Body of pancreas (tissue), 4 donors: ENCODE results near the gene KIRREL3. TPM values are rescaled to one million over a fixed set of nuclear protein-coding genes. Genes with fewer than 3 reads are reported as not detected.
A peak's percentile ranks its signal among the peaks of the same experiment; 100 is the strongest.

Experiments
- ATAC-seq: fragments of 150-250 bp; one replicate; pipeline ENCODE4 v1.9.1; 2016
- DNase-seq, 4 donors: peaks; one replicate each; pipeline ENCODE4 v3.0.0-alpha.2; 2019
- H3K27ac ChIP-seq, 4 donors: fragments of 200-600 bp; sonication (generic); 1 replicate in 3 of 4; 2 replicates in 1 of 4; pipeline versions ENCODE4 v1.5.1 to v1.6.1; 2016 to 2019; ENCODE audit warnings: mild to moderate bottlenecking in 1 of 4, mixed read lengths in 1 of 4, moderate library complexity in 1 of 4
- H3K27me3 ChIP-seq, 2 donors: fragments of 200-600 bp; sonication (generic); one replicate each; pipeline ENCODE4 v1.6.0; 2016; ENCODE audit warnings: mild to moderate bottlenecking in 1 of 2
- H3K36me3 ChIP-seq, 2 donors: fragments of 200-600 bp; sonication (generic); replicated peaks in 1 of 2; 2 replicates each; pipeline ENCODE4 v1.5.1; 2016; ENCODE audit warnings: low read depth in 2 of 2; ENCODE audit not compliant: insufficient read depth in 1 of 2
- H3K4me1 ChIP-seq: fragments of 200-600 bp; sonication (generic); one replicate; pipeline ENCODE4 v1.6.0; 2016
- H3K4me3 ChIP-seq, 2 donors: fragments of 200-600 bp; sonication (generic); 1 replicate in 1 of 2; 2 replicates in 1 of 2; pipeline ENCODE4 v1.5.1; 2016 to 2019
- H3K9me3 ChIP-seq, 3 donors: fragments of 200-600 bp; sonication (generic); 1 replicate in 2 of 3; 2 replicates in 1 of 3; pipeline ENCODE4 v1.5.1; 2016
- POLR2A ChIP-seq, 3 donors: fragments of 450-650 bp; IDR thresholded peaks; one replicate each; pipeline ENCODE4 v1.6.1; 2016; ENCODE audit warnings: antibody characterized with exemption in 3 of 3, mild to moderate bottlenecking in 2 of 3
- WGBS, 2 donors: methylation state at CpG; one replicate each; pipeline ENCODE4 v1.1.5; 2017; 5-methylcytosine and 5-hydroxymethylcytosine counted together
- intact Hi-C: fragments of 100-400 bp; cut with DNase I; formaldehyde crosslinking; loops from one replicate; pipeline ENCODE4 v1.15.1; 2023
- total RNA-seq, 2 donors: library from RNA; depleted of rRNA; stranded (reverse); fragments of >200 nt; gene quantifications; one replicate each; pipeline ENCODE4 v1.1.0, GENCODE V29; 2016
- TF ChIP-seq, protein P1 (sequence below), 7 experiments: fragments of 450-650 bp in 4 of 7; fragments of 200-600 bp in 3 of 7; sonication (generic) in 3 of 7; IDR thresholded peaks; one replicate each; pipeline ENCODE4 v1.5.1; 2016 to 2019; ENCODE audit warnings: antibody characterized with exemption in 7 of 7

KIRREL3 gene
- total RNA-seq, 2 donors from 2014 or later: 0.26 TPM; not detected in 1

- intact Hi-C loops: no loop called here
- 38 to 55% methylated on average over 8 to 9 of the region's 9 CpGs for whole genome bisulfite sequencing, 2 donors
- peak in 1 of 4 donors; percentile 2 for DNase-seq
Measured at GRCh38 chr11:126498281-126498680, 502.3 kb downstream of the KIRREL3 start.

DNA sequence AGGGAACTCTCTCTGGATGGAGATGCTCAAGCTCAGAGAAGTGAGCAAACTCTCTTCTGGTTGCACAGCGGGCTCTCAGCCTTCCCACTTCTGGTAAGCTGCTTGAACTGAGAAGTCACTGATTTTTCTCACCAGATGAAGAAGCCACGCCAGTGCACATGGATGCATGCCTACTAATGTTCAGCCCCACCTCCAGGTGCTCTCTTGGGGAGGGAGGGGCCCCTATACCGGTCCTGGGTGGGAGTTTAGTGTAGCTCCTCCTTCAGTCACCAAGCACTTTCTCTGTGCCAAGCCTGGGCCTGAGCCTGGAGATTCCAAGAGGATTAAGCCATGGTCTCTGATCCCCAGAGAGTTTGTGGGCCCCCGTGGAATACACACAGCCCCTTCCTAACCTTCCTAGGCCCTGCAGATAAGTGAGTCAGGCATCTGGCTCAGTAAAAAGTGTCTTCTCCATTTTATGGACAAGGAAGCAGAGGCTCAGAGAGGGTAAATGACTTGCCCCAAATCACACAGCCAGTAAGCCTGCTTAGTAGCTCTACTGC lies 502.9 kb downstream of the KIRREL3 start:
- Histone ChIP-seq H3K4me3 (no peak overlapping the region), H3K9me3 (no peaks in the 10 kb centered on the region), H3K36me3 (no peaks in the 10 kb centered on the region), H3K27me3 (no peaks in the 10 kb centered on the region), H3K27ac (no peak overlapping the region), H3K4me1 (no peaks in the 10 kb centered on the region)
- no peak for ATAC-seq
- DNase-seq: peak in 1 of 4 donors; percentile 2
- intact Hi-C loops: no loop called here
- 53 to 58% methylated on average over 3 to 4 of the region's 4 CpGs for WGBS, 2 donors
- TF ChIP-seq, protein P1, sequence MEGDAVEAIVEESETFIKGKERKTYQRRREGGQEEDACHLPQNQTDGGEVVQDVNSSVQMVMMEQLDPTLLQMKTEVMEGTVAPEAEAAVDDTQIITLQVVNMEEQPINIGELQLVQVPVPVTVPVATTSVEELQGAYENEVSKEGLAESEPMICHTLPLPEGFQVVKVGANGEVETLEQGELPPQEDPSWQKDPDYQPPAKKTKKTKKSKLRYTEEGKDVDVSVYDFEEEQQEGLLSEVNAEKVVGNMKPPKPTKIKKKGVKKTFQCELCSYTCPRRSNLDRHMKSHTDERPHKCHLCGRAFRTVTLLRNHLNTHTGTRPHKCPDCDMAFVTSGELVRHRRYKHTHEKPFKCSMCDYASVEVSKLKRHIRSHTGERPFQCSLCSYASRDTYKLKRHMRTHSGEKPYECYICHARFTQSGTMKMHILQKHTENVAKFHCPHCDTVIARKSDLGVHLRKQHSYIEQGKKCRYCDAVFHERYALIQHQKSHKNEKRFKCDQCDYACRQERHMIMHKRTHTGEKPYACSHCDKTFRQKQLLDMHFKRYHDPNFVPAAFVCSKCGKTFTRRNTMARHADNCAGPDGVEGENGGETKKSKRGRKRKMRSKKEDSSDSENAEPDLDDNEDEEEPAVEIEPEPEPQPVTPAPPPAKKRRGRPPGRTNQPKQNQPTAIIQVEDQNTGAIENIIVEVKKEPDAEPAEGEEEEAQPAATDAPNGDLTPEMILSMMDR (IDR thresholded peaks at IDR 0.05): no peak
- no peak for TF ChIP-seq POLR2A (IDR thresholded peaks at IDR 0.05)

More at GRCh38 chr11:126498281-126498680, 502.3 kb downstream of the KIRREL3 start:
- H3K9me3 ChIP-seq: no peaks in the 10 kb centered on the region
- H3K4me1 ChIP-seq: no peaks in the 10 kb centered on the region
- ATAC-seq: no peak
- no peaks in the 10 kb centered on the region for H3K36me3 ChIP-seq
- no peak overlapping the region for H3K27ac ChIP-seq
- TF ChIP-seq, protein P1 (IDR thresholded peaks at IDR 0.05): no peak
- no peak for TF ChIP-seq POLR2A (IDR thresholded peaks at IDR 0.05)
- no peak overlapping the region for H3K4me3 ChIP-seq
- H3K27me3 ChIP-seq: no peaks in the 10 kb centered on the region

DNA sequence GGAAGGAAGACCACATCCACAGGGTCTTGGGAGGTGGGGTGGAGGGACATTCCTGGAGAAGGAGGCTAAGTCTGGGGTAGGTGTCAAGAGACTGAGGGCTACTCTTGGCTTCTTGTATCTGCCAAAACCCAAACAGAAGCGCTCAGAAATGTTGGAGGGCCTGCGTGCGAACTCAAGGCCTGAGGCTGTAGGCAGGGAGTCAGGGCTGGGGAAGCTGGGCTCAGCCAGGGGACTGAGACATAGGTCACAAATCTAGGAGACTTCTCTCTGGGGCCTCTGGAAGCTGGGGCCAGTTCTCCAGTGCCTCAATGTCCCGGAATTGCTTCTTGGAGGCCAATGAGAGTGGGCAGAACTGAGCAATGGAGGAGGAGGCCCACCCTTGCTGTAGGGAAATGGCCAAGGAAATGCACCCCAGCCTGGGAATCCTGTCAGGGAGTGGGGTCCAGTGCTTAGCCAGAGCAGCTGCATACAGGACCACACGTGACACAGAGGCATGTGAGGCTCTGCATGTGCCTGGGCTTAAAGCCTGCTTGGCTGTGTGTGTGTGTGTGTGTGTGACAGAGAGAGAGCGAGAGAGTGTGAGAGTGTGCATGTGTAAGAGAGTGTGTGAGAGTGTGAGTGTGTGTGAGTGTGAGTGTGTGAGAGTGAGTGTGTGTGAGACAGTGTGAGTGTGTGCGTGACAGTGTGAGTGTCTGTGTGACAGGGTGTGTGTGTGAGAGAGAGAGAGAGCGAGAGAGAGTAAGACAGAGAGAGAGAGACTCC lies 503.8 kb downstream of the KIRREL3 start:
- no peak for TF ChIP-seq POLR2A (IDR thresholded peaks at IDR 0.05)
- TF ChIP-seq, protein P1 (IDR thresholded peaks at IDR 0.05): no peak
- Histone ChIP-seq H3K9me3 (no peaks in the 10 kb centered on the region), H3K27ac (no peak overlapping the region), H3K4me1 (no peaks in the 10 kb centered on the region), H3K36me3 (no peaks in the 10 kb centered on the region), H3K27me3 (no peaks in the 10 kb centered on the region), H3K4me3 (no peak overlapping the region)
- WGBS, 2 donors: 81 to 84% methylated on average over 8 of the region's 8 CpGs
- ATAC-seq (no peak), DNase-seq (peak in 1 of 4 donors; percentile 2)
- intact Hi-C loops: no loop called here

- Histone ChIP-seq H3K27me3 (no peaks in the 10 kb centered on the region), H3K36me3 (no peaks in the 10 kb centered on the region), H3K9me3 (no peaks in the 10 kb centered on the region), H3K27ac (no peak overlapping the region), H3K4me3 (no peak overlapping the region), H3K4me1 (no peaks in the 10 kb centered on the region)
- peak in 1 of 4 donors; percentile 1 for DNase-seq
- intact Hi-C loops: no loop called here
- 74 to 76% methylated on average over 13 of the region's 13 CpGs for WGBS, 2 donors
- ATAC-seq: no peak
- no peak for TF ChIP-seq POLR2A (IDR thresholded peaks at IDR 0.05)
- TF ChIP-seq, protein P1 (IDR thresholded peaks at IDR 0.05): no peak
Measured at GRCh38 chr11:126495281-126496220, 505.0 kb downstream of the KIRREL3 start.
